Uterus (tissue), 2 donors: ENCODE results near the gene LUC7L3.

Experiments
- CTCF ChIP-seq, 4 experiments: fragments of 200-600 bp in 2 of 4; fragments of 450-650 bp in 2 of 4; sonication (generic) in 2 of 4; IDR thresholded peaks; one replicate each; pipeline ENCODE4 v1.5.1; 2016 to 2019; ENCODE audit warnings: antibody characterized with exemption in 4 of 4, mild to moderate bottlenecking in 2 of 4, moderate library complexity in 1 of 4
- POLR2A ChIP-seq, 2 donors: fragments of 450-650 bp; IDR thresholded peaks; one replicate each; pipeline ENCODE4 v1.6.1; 2016; ENCODE audit warnings: antibody characterized with exemption in 2 of 2, mild to moderate bottlenecking in 1 of 2, moderate library complexity in 1 of 2

DNA sequence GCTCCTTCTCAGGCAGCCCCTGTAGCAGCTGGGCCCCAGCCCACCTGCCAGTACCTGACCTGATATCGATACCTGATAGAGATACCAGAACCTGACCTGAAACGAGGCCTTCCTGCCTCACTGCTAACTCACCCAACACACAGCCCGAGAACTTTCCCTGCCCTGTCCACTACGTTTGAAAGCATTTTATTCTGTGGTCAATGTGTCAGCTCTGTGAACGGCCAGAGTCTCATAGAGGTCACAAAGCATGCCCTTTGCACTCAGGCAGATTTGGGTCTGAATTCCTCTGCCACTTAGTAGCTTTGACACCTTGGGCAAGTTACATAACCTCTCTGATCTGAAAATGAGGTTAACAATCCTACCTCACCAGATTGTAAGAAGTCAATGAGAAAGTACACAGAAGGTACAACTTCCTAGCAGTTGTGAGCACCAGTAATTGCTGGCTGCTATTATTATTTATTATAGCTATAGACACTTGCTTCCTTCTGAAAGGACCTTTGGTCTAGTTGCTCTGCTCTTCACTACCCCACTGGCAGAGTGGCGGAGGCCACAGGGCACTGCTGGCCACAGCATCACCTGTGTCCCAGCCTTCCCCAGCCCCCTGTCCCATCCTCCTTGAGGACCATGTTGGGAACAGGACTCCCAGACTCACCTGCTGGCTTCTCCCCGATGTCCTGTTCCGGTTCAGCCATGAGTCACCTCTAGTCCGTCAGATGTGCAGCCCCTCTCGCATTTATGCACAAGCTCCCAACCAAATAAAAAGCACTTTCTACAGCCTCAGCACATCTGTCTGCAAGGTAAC is 47.0 kb downstream of the LUC7L3 start:
- TF ChIP-seq CTCF (IDR thresholded peaks at IDR 0.05) = no peak
- TF ChIP-seq POLR2A (IDR thresholded peaks at IDR 0.05) = no peak
